GF-D8 (cell line): ENCODE measurements around the gene MCC.

Source experiments
- DNase-seq: peaks from one replicate; lab custom pipeline; 2025; lab: John Stamatoyannopoulos, UW

MCC gene

GRCh38 chr5:112975721-112976431, 512.4 kb downstream of the MCC start:
- DNase-seq, result no peak

DNA sequence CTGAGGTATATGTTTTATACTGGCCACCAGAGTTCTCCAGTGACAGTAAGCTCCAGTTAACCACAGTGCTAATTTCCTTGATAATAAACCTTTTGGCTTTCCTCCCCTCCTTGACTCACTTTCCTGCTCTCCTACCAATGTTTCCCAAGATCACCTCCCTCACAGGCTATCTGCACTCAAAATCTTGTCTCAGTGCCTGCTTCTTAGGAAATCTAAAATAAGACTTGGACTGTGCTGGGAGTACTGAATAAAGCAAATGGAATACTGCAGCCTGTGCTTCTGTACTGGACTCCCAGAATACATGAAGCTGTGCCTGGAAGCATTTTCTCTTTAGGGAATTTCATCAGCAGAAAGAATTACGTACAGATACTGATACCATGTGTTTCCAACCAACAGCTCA, 513.4 kb downstream of the MCC start:
- no peak for DNase-seq

- DNase-seq, result no peak
Measured at GRCh38 chr5:112973904-112974303, 514.3 kb downstream of the MCC start.

DNA sequence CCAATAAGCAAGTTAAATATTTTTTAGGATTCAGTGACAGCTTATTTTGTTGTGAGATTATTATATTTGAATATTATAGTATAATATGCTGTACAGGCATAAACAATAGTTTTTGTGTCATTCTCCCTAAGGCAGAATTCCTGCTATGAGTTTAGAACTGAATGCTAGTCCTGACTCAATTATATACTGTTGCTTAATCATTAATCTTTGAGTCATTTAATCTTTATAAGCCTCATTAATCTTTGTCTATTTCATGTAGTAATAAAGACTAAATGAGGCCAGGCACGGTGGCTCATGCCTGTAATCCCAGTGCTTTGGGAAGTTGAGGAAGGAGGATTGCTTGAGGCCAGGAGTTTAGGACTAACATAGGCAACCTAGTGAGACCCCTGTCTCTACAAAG, 515.2 kb downstream of the MCC start:
- DNase-seq, result no peak
